Measurements from ENCODE around the gene RGS10.

The RGS10 gene

GRCh38 chr10:119483839-119484238 lies 58.7 kb downstream of the RGS10 start:
- Mint-ChIP-seq H3K4me1 (peaks cover 19% of the 10 kb centered on the region), H3K9me3 (no peaks in the 10 kb centered on the region), H3K27me3 (ENCODE audit: low read depth, poor library complexity) (peaks cover 19% of the 10 kb centered on the region), H3K4me3 (no peak overlapping the region), H3K27ac (no peak overlapping the region), H3K36me3 (ENCODE audit: low read depth) (no peaks in the 10 kb centered on the region)
- TF ChIP-seq, protein P1, sequence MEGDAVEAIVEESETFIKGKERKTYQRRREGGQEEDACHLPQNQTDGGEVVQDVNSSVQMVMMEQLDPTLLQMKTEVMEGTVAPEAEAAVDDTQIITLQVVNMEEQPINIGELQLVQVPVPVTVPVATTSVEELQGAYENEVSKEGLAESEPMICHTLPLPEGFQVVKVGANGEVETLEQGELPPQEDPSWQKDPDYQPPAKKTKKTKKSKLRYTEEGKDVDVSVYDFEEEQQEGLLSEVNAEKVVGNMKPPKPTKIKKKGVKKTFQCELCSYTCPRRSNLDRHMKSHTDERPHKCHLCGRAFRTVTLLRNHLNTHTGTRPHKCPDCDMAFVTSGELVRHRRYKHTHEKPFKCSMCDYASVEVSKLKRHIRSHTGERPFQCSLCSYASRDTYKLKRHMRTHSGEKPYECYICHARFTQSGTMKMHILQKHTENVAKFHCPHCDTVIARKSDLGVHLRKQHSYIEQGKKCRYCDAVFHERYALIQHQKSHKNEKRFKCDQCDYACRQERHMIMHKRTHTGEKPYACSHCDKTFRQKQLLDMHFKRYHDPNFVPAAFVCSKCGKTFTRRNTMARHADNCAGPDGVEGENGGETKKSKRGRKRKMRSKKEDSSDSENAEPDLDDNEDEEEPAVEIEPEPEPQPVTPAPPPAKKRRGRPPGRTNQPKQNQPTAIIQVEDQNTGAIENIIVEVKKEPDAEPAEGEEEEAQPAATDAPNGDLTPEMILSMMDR (IDR thresholded peaks at IDR 0.05) = no peak
- no peak for DNase-seq

- Mint-ChIP-seq H3K36me3 (ENCODE audit: low read depth) (no peaks in the 10 kb centered on the region), H3K4me1 (peaks cover 23% of the 10 kb centered on the region), H3K27ac (no peak overlapping the region), H3K4me3 (no peak overlapping the region), H3K9me3 (no peaks in the 10 kb centered on the region), H3K27me3 (ENCODE audit: low read depth, poor library complexity) (peaks cover 19% of the 10 kb centered on the region)
- no peak for DNase-seq
- TF ChIP-seq, protein P1 (IDR thresholded peaks at IDR 0.05) = no peak
These were observed 59.5 kb downstream of the RGS10 start for GRCh38 chr10:119483001-119483400.

DNA sequence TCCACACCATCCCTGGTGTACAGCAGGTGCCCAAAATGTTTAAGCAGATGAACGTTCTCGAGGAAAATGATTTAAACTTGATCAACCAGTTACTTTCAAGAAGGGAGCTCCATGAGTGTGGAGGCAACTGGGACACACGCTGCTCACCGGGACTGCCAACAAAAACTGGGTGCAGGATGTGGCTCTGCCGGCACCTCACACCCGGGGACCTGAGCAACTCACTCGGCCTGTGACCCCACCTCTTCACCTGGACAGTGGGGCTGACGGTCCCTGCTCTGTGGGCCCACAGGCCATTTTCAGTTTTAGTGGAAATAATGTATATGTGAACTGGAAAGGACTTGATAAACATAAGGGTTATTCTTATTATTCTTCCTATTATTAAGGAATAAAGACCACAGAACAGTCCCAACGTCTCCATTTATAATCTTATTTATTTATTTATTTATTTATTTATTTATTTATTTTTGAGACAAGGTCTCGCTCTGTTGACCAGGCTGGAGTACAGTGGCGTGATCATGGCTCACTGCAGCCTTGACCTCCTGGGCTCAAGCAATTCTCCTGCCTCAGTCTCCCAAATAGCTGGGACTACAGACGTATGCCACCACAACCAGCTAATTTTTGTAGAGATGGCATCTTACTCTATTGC lies 60.6 kb downstream of the RGS10 start:
- no peak overlapping the region for H3K4me3 Mint-ChIP-seq
- H3K36me3 Mint-ChIP-seq (ENCODE audit: low read depth) = no peaks in the 10 kb centered on the region
- DNase-seq = no peak
- H3K27ac Mint-ChIP-seq = no peak overlapping the region
- TF ChIP-seq, protein P1 (IDR thresholded peaks at IDR 0.05) = no peak
- H3K9me3 Mint-ChIP-seq = no peaks in the 10 kb centered on the region
- H3K27me3 Mint-ChIP-seq (ENCODE audit: low read depth, poor library complexity) = peaks cover 29% of the 10 kb centered on the region
- peaks cover 28% of the 10 kb centered on the region for H3K4me1 Mint-ChIP-seq

DNA sequence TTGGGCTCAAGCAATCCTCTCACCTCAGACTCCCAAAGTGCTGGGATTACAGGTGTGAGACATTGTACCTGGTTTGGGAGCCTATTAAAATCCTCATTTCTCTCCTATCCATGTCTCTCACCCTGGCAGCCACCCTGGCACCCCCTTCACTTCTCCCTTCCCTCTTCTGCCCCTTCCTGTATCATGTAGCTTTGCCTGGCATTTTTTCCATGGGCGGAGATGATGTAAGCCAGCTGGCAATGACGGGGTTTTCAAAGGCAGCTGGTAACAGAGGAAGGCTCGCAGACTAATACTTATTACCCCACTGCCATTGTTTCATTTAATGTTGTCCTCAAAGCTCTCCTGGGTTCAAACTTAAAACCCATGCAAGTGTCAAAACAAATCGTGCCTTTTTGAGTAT lies 61.9 kb downstream of the RGS10 start:
- Mint-ChIP-seq H3K4me1 (peaks cover 28% of the 10 kb centered on the region), H3K36me3 (ENCODE audit: low read depth) (no peaks in the 10 kb centered on the region), H3K4me3 (no peak overlapping the region), H3K27me3 (ENCODE audit: low read depth, poor library complexity) (peaks cover 39% of the 10 kb centered on the region), H3K27ac (no peak overlapping the region), H3K9me3 (no peaks in the 10 kb centered on the region)
- TF ChIP-seq, protein P1 (IDR thresholded peaks at IDR 0.05) = no peak
- DNase-seq = no peak

- H3K27ac Mint-ChIP-seq = no peak overlapping the region
- H3K27me3 Mint-ChIP-seq (ENCODE audit: low read depth, poor library complexity) = peaks cover 39% of the 10 kb centered on the region
- no peak overlapping the region for H3K4me3 Mint-ChIP-seq
- H3K4me1 Mint-ChIP-seq = peaks cover 28% of the 10 kb centered on the region
- TF ChIP-seq, protein P1 (IDR thresholded peaks at IDR 0.05) = no peak
- H3K36me3 Mint-ChIP-seq (ENCODE audit: low read depth) = no peaks in the 10 kb centered on the region
- peaks cover 4% of the 10 kb centered on the region for H3K9me3 Mint-ChIP-seq
- no peak for DNase-seq
These were observed 63.0 kb downstream of the RGS10 start for GRCh38 chr10:119479532-119479931.

- Mint-ChIP-seq H3K27ac (no peak overlapping the region), H3K9me3 (peaks cover 7% of the 10 kb centered on the region), H3K27me3 (ENCODE audit: low read depth, poor library complexity) (peaks cover 39% of the 10 kb centered on the region), H3K4me1 (peaks cover 28% of the 10 kb centered on the region), H3K36me3 (ENCODE audit: low read depth) (no peaks in the 10 kb centered on the region), H3K4me3 (no peak overlapping the region)
- TF ChIP-seq, protein P1 (IDR thresholded peaks at IDR 0.05) = no peak
- no peak for DNase-seq
These were observed 63.6 kb downstream of the RGS10 start for GRCh38 chr10:119478811-119479341.

All from nephron progenitor cell (in vitro differentiated cells).